Keratinocyte (primary cell): ENCODE data around the gene ANO2. TPM values are rescaled to one million over a fixed set of nuclear protein-coding genes. Genes with fewer than 3 reads are reported as not detected.
"Not testable (repeated sequence)": the region's sequence is repeated elsewhere in the genome, so short reads cannot be mapped to it uniquely, and the experiment has no call there.

Experiments used
- DNase-seq: peaks from one replicate; pipeline ENCODE4 v3.0.0-alpha.2; 2011; ENCODE audit warnings: low read depth, missing footprints, low spot score
- FAIRE-seq: peaks from 2 replicates; lab custom pipeline; 2011; peaks lifted over from hg19 to GRCh38; lab: Jason Lieb, UNC
- H2AFZ ChIP-seq: 2 replicates; pipeline ENCODE4 v1.6.0; 2012; ENCODE audit warnings: low read length, control low read depth, inconsistent platforms; ENCODE audit not compliant: control insufficient read depth
- H3K27ac ChIP-seq: 2 replicates; pipeline ENCODE4 v1.5.1; 2011; ENCODE audit warnings: low read length; ENCODE audit not compliant: control insufficient read depth, insufficient read depth
- H3K27me3 ChIP-seq: 3 replicates; pipeline ENCODE4 v1.6.0; 2011; ENCODE audit warnings: low read length; ENCODE audit not compliant: control insufficient read depth, insufficient read depth; ENCODE audit errors: extremely low read depth
- H3K36me3 ChIP-seq, 2 experiments: 2 replicates in 1 of 2; 3 replicates in 1 of 2; pipeline ENCODE4 v1.5.1; 2011; ENCODE audit warnings: low read length in 2 of 2, mild to moderate bottlenecking in 1 of 2; ENCODE audit not compliant: control insufficient read depth in 2 of 2, insufficient read depth in 2 of 2; ENCODE audit errors: extremely low read depth in 1 of 2
- H3K4me1 ChIP-seq: 3 replicates; pipeline ENCODE4 v1.5.1; 2011; ENCODE audit warnings: low read length; ENCODE audit not compliant: control insufficient read depth, insufficient read depth; ENCODE audit errors: extremely low read depth
- H3K4me2 ChIP-seq: 3 replicates; pipeline ENCODE4 v1.6.0; 2011; ENCODE audit warnings: low read depth, low read length; ENCODE audit not compliant: control insufficient read depth, insufficient read depth; ENCODE audit errors: extremely low read depth
- H3K4me3 ChIP-seq, 3 experiments: fragments of 200-600 bp in 1 of 3; sonication (generic) in 1 of 3; 2 replicates in 2 of 3; 3 replicates in 1 of 3; pipeline ENCODE4 v1.5.1; 2011 to 2016; ENCODE audit warnings: low read length in 3 of 3, mild to moderate bottlenecking in 3 of 3, control low read depth in 2 of 3, inconsistent platforms in 1 of 3, low read depth in 1 of 3, mixed read lengths in 1 of 3, mixed run types in 1 of 3, moderate library complexity in 1 of 3; ENCODE audit not compliant: control insufficient read depth in 2 of 3, insufficient read depth in 2 of 3; ENCODE audit errors: extremely low read depth in 1 of 3
- H3K79me2 ChIP-seq: 2 replicates; pipeline ENCODE4 v1.6.0; 2012; ENCODE audit warnings: low read length; ENCODE audit not compliant: control insufficient read depth, insufficient read depth
- H3K9ac ChIP-seq: 3 replicates; pipeline ENCODE4 v1.6.0; 2011; ENCODE audit warnings: low read length; ENCODE audit not compliant: control insufficient read depth, insufficient read depth; ENCODE audit errors: extremely low read depth
- H3K9me1 ChIP-seq: 3 replicates; pipeline ENCODE4 v1.6.0; 2011; ENCODE audit warnings: low read length; ENCODE audit not compliant: control insufficient read depth, insufficient read depth; ENCODE audit errors: extremely low read depth
- H3K9me3 ChIP-seq: 2 replicates; pipeline ENCODE4 v1.5.1; 2012; ENCODE audit warnings: low read depth, low read length; ENCODE audit not compliant: control insufficient read depth
- H4K20me1 ChIP-seq: 3 replicates; pipeline ENCODE4 v1.6.0; 2011; ENCODE audit warnings: low read length; ENCODE audit not compliant: control insufficient read depth, insufficient read depth; ENCODE audit errors: extremely low read depth
- EZH2 ChIP-seq: IDR thresholded peaks from one replicate; pipeline ENCODE4 v1.6.1; 2012; ENCODE audit warnings: inconsistent platforms, mild to moderate bottlenecking, low read length, moderate library complexity
- dilution Hi-C: fragments of 300-500 bp; cut with MboI; formaldehyde crosslinking; loops from one replicate; pipeline ENCODE4 v1.7.0; 2020; ENCODE audit warnings: low sequenced_read_pairs; ENCODE audit not compliant: extremely low pct_ligation_motif_present
- polyA plus RNA-seq, 5 experiments: library from polyadenylated mRNA; depleted of rRNA in 3 of 5; stranded (reverse) in 3 of 5; stranded (forward) in 1 of 5; unstranded in 1 of 5; fragments of >200 nt; gene quantifications; 1 replicate in 1 of 5; 2 replicates in 3 of 5; 3 replicates in 1 of 5; pipeline versions ENCODE4 v1.2.1 to v1.2.3, GENCODE V29; 2011 to 2012; ENCODE audit warnings: missing spikeins in 2 of 5, low read depth in 1 of 5, low replicate concordance in 1 of 5
- TF ChIP-seq, protein P1 (sequence below), 3 experiments: IDR thresholded peaks in 1 of 3; conservative IDR thresholded peaks in 1 of 3; optimal IDR thresholded peaks in 1 of 3; 2 replicates in 2 of 3; 3 replicates in 1 of 3; pipeline versions ENCODE3 to v1.5.1; 2011; ENCODE audit warnings: low read length in 3 of 3, mild to moderate bottlenecking in 3 of 3, moderate library complexity in 2 of 3, control low read depth in 1 of 3, inconsistent platforms in 1 of 3; ENCODE audit not compliant: insufficient read depth in 2 of 3; ENCODE audit errors: extremely low read depth in 1 of 3

Gene ANO2
- polyA plus RNA-seq, 1 donor (not counting 4 experiments of a cell fraction or from before 2014, with no cell fraction given) = 0.14 TPM

DNA sequence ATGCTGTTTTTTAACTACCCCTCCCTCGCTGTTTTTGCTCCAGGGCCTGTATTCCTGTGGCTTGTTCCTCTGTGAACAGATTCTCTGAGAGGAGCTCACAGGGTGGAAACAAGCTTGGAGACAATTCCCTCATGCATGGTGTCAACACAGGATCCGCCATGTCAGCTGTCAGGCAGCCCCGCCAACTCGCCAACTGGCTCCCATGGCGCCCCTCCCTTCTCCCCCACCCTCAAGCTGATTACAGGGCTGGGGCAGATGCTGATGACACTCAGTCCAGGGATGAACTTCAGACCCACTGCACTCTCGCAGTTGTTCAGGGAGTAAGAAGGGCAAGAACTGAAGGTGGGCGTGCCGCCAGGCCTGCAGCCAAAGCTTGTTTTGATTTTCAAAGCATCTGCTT, 283.2 kb downstream of the ANO2 start:
- Histone ChIP-seq H3K9me3 (no peaks in the 10 kb centered on the region), H3K4me3 (no peak overlapping the region), H3K9ac (no peak overlapping the region), H3K4me1 (no peaks in the 10 kb centered on the region), H3K4me2 (no peak overlapping the region), H3K36me3 (no peaks in the 10 kb centered on the region), H3K9me1 (no peaks in the 10 kb centered on the region), H2AFZ (no peak overlapping the region), H3K27ac (no peak overlapping the region), H3K27me3 (no peaks in the 10 kb centered on the region), H4K20me1 (no peaks in the 10 kb centered on the region), H3K79me2 (no peaks in the 10 kb centered on the region)
- TF ChIP-seq, protein P1, sequence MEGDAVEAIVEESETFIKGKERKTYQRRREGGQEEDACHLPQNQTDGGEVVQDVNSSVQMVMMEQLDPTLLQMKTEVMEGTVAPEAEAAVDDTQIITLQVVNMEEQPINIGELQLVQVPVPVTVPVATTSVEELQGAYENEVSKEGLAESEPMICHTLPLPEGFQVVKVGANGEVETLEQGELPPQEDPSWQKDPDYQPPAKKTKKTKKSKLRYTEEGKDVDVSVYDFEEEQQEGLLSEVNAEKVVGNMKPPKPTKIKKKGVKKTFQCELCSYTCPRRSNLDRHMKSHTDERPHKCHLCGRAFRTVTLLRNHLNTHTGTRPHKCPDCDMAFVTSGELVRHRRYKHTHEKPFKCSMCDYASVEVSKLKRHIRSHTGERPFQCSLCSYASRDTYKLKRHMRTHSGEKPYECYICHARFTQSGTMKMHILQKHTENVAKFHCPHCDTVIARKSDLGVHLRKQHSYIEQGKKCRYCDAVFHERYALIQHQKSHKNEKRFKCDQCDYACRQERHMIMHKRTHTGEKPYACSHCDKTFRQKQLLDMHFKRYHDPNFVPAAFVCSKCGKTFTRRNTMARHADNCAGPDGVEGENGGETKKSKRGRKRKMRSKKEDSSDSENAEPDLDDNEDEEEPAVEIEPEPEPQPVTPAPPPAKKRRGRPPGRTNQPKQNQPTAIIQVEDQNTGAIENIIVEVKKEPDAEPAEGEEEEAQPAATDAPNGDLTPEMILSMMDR (optimal IDR thresholded peaks at IDR 0.05 in 1 of 3, IDR thresholded peaks at IDR 0.05 in 1 of 3, conservative IDR thresholded peaks at IDR 0.05 in 1 of 3; ENCODE audit: extremely low read depth in 1 of 3, insufficient read depth in 2 of 3, low read length in 3 of 3) = no peak
- no peak for TF ChIP-seq EZH2
- FAIRE-seq = no peak
- dilution Hi-C loops = no loop called here
- no peak for DNase-seq

DNA sequence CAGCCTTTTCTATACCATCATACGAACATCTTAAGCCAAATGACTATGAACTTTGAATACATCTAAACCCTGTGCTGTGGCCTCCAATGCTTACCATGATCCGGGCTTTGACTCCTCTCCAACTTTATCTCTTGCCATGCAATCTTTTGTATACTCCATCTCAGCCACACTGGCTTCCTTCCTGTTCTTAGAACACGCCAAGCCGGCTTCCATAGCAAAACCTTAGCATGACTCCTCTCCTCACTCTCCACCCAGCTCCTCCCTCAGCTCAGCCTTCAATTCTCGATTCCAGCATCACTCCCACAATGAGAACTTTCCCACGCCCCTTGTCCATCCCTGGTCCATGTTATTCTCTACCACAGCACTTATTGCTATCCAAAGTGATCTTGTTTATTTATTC, 284.8 kb downstream of the ANO2 start:
- Histone ChIP-seq H3K79me2 (no peaks in the 10 kb centered on the region), H3K4me2 (no peak overlapping the region), H3K9me3 (no peaks in the 10 kb centered on the region), H3K36me3 (no peaks in the 10 kb centered on the region), H3K9ac (no peak overlapping the region), H2AFZ (no peak overlapping the region), H3K4me3 (no peak overlapping the region), H3K27me3 (no peaks in the 10 kb centered on the region), H3K27ac (no peak overlapping the region), H3K4me1 (no peaks in the 10 kb centered on the region), H4K20me1 (no peaks in the 10 kb centered on the region), H3K9me1 (no peaks in the 10 kb centered on the region)
- dilution Hi-C loops = no loop called here
- no peak for DNase-seq
- FAIRE-seq = no peak
- TF ChIP-seq, protein P1 (optimal IDR thresholded peaks at IDR 0.05 in 1 of 3, IDR thresholded peaks at IDR 0.05 in 1 of 3, conservative IDR thresholded peaks at IDR 0.05 in 1 of 3; ENCODE audit: extremely low read depth in 1 of 3, insufficient read depth in 2 of 3, low read length in 3 of 3) = no peak
- TF ChIP-seq EZH2 = no peak

GRCh38 chr12:5658339-5658941, 286.6 kb downstream of the ANO2 start:
- H3K27ac ChIP-seq, H3K27me3 ChIP-seq, H3K4me2 ChIP-seq, H3K9ac ChIP-seq, FAIRE-seq, H3K9me1 ChIP-seq, H3K9me3 ChIP-seq, H3K4me1 ChIP-seq, H4K20me1 ChIP-seq, H3K4me3 ChIP-seq, H3K36me3 ChIP-seq, dilution Hi-C loops, H2AFZ ChIP-seq, H3K79me2 ChIP-seq, DNase-seq: not testable (repeated sequence)
